Measurements from ENCODE around the gene ARHGEF19. TPM values are rescaled to one million over a fixed set of nuclear protein-coding genes. Genes with fewer than 3 reads are reported as not detected.

The ARHGEF19 gene
- total and polyA plus RNA-seq, 8 donors, result 10.4 to 67.7 (median 56.5) TPM

DNA sequence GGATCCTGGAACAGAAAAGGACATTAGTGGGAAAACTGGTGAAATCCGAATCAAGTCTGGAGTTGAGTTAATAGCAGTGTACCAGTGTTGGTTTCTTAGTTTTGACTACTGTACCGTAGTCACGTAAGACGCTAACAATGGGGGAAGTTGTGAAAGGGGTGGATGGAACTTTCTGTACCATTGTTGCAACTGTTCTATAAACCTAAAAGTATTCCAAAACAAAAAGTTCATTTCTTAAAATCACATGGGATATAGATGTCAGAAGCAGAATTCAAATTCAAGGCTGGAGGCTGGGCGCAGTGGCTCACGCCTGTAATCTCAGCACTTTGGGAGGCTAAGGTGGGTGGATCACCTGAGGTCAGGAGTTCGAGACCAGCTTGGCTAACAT, 16.9 kb downstream of the ARHGEF19 start:
- H3K27me3 ChIP-seq, result no peaks in the 10 kb centered on the region
- TF ChIP-seq, protein P1, sequence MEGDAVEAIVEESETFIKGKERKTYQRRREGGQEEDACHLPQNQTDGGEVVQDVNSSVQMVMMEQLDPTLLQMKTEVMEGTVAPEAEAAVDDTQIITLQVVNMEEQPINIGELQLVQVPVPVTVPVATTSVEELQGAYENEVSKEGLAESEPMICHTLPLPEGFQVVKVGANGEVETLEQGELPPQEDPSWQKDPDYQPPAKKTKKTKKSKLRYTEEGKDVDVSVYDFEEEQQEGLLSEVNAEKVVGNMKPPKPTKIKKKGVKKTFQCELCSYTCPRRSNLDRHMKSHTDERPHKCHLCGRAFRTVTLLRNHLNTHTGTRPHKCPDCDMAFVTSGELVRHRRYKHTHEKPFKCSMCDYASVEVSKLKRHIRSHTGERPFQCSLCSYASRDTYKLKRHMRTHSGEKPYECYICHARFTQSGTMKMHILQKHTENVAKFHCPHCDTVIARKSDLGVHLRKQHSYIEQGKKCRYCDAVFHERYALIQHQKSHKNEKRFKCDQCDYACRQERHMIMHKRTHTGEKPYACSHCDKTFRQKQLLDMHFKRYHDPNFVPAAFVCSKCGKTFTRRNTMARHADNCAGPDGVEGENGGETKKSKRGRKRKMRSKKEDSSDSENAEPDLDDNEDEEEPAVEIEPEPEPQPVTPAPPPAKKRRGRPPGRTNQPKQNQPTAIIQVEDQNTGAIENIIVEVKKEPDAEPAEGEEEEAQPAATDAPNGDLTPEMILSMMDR (IDR thresholded peaks at IDR 0.05), result no peak
- H3K36me3 ChIP-seq, result peaks cover 0 to 11% of the 10 kb centered on the region in 2 donors
- H3K4me1 ChIP-seq, result no peaks in the 10 kb centered on the region
- no peak overlapping the region for H3K4me3 ChIP-seq
- H3K9me3 ChIP-seq, result no peaks in the 10 kb centered on the region
- intact Hi-C loops (cut with DNase I), result loop anchor here in 1 of 2 donors (10.0 kb wide), 1 partner anchor 121 kb away; the partner anchor contains the start of gene FAM131C
- ATAC-seq (no peak), DNase-seq (peak in 1 of 4 donors; percentile 32)
- no peak overlapping the region for H3K27ac ChIP-seq

DNA sequence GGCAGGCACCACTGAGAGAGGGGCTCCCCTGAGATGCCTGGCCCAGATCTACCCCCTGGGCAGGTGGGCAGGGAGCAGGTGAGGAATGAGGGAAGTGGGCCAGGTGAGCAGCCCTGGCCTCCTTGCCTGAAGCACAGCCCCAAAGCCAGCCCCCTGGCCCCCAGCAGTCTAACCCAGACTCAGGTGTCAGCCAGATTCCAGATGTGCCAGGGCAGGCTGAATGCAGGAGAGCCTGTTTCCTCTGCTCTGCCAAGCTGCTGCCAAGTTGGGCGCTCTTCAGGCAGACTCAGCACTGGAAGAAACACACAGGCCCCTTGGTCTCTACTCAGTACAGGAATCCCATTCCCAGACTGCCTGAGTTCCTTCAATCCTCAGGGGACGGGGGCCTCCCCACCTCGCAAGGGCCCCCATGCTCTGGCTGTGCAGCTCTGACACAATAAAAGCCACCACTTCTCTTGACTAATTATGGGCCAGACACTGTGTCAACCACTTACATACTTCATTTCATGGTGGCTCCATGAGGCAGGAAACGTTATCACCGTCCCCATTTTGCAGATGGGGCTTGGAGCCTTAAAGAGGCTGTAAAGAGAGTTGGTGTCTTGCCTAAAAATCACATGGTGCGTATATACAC, 20.4 kb downstream of the ARHGEF19 start:
- peaks cover 0 to 7% of the 10 kb centered on the region in 2 donors for H3K4me1 ChIP-seq

DNA sequence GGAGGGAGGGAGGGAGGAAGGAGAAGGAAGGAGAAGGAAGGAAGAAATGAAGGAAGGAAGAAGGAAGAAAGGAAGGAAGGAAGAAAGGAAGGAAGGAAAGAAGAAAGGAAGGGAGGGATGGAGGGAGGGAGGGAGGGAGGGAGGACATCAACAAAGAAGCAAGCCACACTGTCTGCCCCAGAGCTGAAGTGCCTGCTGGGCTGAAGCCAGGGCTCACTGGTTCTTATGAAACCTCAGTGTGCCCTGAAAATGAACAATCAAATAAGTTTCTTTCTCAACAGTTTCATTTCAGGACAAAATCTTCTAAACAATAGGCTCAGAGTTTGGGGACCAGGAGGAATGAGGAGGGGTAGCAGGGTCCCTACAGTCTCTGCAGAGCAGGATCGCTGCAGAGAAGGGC, 21.1 kb downstream of the ARHGEF19 start:
- no peak for ATAC-seq

More for the DNA sequence above, 20.4 kb downstream of the ARHGEF19 start:
- DNase-seq (peak in 1 of 4 donors; percentile 48), ATAC-seq (no peak)
- no peak overlapping the region for H3K4me3 ChIP-seq
- TF ChIP-seq, protein P1 (IDR thresholded peaks at IDR 0.05), result no peak
- no peaks in the 10 kb centered on the region for H3K27me3 ChIP-seq
- intact Hi-C loops (cut with DNase I), result loop anchor here in 1 of 2 donors (10.0 kb wide), 1 partner anchor 117 kb away; the partner anchor contains the start of gene FAM131C
- H3K9me3 ChIP-seq, result no peaks in the 10 kb centered on the region
- H3K27ac ChIP-seq, result no peak overlapping the region
- H3K36me3 ChIP-seq, result no peaks in the 10 kb centered on the region

DNA sequence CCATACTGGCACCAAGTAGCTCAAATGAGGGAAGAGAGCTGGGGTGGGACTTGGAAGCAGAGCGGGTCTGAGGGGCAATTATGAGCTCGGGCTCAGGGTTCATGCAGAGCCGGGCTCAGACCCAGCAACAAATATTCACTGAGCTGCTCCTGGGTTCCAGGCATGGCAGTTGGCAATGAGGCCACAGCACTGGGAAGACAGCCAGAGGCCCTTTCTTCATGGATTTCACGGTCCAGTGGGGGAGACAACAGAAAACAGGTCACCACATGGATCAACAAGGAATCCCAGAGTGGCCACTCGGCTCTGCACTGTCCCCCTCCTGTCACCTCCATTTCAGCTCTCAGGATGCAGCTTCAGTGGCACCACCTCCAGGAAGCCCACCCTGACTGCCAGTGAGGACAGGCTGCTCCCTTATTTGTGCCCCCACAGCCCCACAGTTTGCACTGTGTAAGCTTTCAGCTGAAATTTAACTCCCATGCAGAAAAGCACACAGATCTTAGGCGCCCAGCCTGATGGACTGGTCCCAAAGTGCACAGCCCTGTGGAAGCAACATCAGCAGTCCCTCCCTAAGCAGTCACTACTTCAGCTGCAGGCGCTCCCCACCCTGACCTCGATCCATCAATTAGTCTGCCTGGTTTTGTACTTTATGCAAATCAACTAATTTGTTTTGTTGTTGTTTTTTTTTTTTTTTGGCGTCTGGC, 22.4 kb downstream of the ARHGEF19 start:
- Histone ChIP-seq H3K4me1 (peaks cover 0 to 7% of the 10 kb centered on the region in 2 donors), H3K4me3 (no peak overlapping the region), H3K36me3 (no peaks in the 10 kb centered on the region), H3K27me3 (no peaks in the 10 kb centered on the region), H3K9me3 (no peaks in the 10 kb centered on the region), H3K27ac (no peak overlapping the region)
- TF ChIP-seq, protein P1 (IDR thresholded peaks at IDR 0.05), result no peak
- intact Hi-C loops (cut with DNase I), result loop anchor here (2.0 to 10.0 kb wide), 3 partner anchors 52 to 115 kb away; partner anchors contain the start of gene FAM131C (in 1 of the 2)
- ATAC-seq (no peak), DNase-seq (peak in 1 of 4 donors; percentile 37)

More for the DNA sequence above, 21.1 kb downstream of the ARHGEF19 start:
- Histone ChIP-seq H3K36me3 (no peaks in the 10 kb centered on the region), H3K4me3 (no peak overlapping the region), H3K27me3 (no peaks in the 10 kb centered on the region), H3K27ac (no peak overlapping the region), H3K9me3 (no peaks in the 10 kb centered on the region), H3K4me1 (peaks cover 0 to 7% of the 10 kb centered on the region in 2 donors)
- TF ChIP-seq, protein P1 (IDR thresholded peaks at IDR 0.05), result no peak
- peak in 1 of 4 donors; percentile 31 for DNase-seq
- intact Hi-C loops (cut with DNase I), result loop anchor here in 1 of 2 donors (10.0 kb wide), 1 partner anchor 117 kb away; the partner anchor contains the start of gene FAM131C

DNA sequence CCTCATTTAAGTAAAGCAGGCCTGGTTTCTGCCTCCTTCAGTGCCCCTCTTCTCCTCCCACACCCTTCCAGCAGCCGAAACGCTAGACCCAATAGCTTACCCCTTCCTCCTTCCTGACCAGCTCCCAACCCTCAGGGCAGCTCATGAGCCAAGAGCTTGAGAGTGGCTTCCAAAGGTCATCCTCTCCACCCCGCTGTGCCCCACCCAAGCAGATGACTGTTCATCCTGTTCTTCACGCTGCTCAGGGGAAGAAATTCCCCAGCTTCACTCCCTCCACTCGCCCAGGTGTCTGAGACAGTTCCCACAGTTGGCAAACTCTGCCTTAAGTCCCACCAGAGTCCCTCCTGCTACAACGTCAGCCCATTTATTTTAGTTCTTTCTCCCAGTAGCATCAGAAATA, 23.4 kb downstream of the ARHGEF19 start:
- no peaks in the 10 kb centered on the region for H3K27me3 ChIP-seq
- no peak overlapping the region for H3K4me3 ChIP-seq
- ATAC-seq (no peak), DNase-seq (peak in 1 of 4 donors; percentile 5)
- no peaks in the 10 kb centered on the region for H3K36me3 ChIP-seq
- TF ChIP-seq, protein P1 (IDR thresholded peaks at IDR 0.05), result no peak
- H3K9me3 ChIP-seq, result no peaks in the 10 kb centered on the region
- H3K4me1 ChIP-seq, result peaks cover 0 to 7% of the 10 kb centered on the region in 2 donors
- intact Hi-C loops (cut with DNase I), result loop anchor here in 1 of 2 donors (2.0 to 5.0 kb wide), 2 partner anchors 53 to 110 kb away; no protein-coding TSS in a partner anchor
- no peak overlapping the region for H3K27ac ChIP-seq

All from left lung (tissue), 10 donors.